GM19438 (cell line): Measurements from ENCODE around the gene ADAP1.
"Not testable (repeated sequence)": the region's sequence is repeated elsewhere in the genome, so short reads cannot be mapped to it uniquely, and the experiment has no call there.

ENCODE experiments used
- ATAC-seq: cut with Tn5 transposase; IDR thresholded peaks from one replicate; pipeline ENCODE4 v1.9.1; 2021; ENCODE audit warnings: low read depth; ENCODE audit not compliant: unreplicated experiment

The ADAP1 gene

GRCh38 chr7:954330-955238, at the start of gene ADAP1:
ADAP1 (minus strand) TSS chr7:954680; CDS start chr7:954477, 203 bp downstream.
- ATAC-seq = peak; percentile 35

- ATAC-seq = not testable (repeated sequence)
Observed at GRCh38 chr7:1002445-1002844, 48.0 kb upstream of the ADAP1 start.

GRCh38 chr7:1002026-1002425, 47.5 kb upstream of the ADAP1 start:
- ATAC-seq = not testable (repeated sequence)

GRCh38 chr7:1001069-1001770, 46.7 kb upstream of the ADAP1 start:
- ATAC-seq = not testable (repeated sequence)

GRCh38 chr7:999941-1000935, 45.8 kb upstream of the ADAP1 start:
- peak; percentile 46 for ATAC-seq

GRCh38 chr7:999149-999879, 44.8 kb upstream of the ADAP1 start:
- ATAC-seq = no peak

- no peak for ATAC-seq
Observed at GRCh38 chr7:997404-998395, 43.2 kb upstream of the ADAP1 start.

GRCh38 chr7:996079-996872, 41.8 kb upstream of the ADAP1 start:
- ATAC-seq = no peak

- ATAC-seq = no peak
Observed at GRCh38 chr7:995571-995970, 41.1 kb upstream of the ADAP1 start.

- no peak for ATAC-seq
Observed at GRCh38 chr7:994592-995308, 40.3 kb upstream of the ADAP1 start.

- ATAC-seq = peak; percentile 79
Observed at GRCh38 chr7:992709-993607, 38.5 kb upstream of the ADAP1 start.

- ATAC-seq = no peak
Observed at GRCh38 chr7:991729-992656, 37.5 kb upstream of the ADAP1 start.

GRCh38 chr7:990933-991728, 36.7 kb upstream of the ADAP1 start:
- ATAC-seq = no peak

GRCh38 chr7:990352-990932, 36.0 kb upstream of the ADAP1 start:
- ATAC-seq = no peak
